Sigmoid colon (tissue), 7 donors: ENCODE data around the gene EVL. TPM values are rescaled to one million over a fixed set of nuclear protein-coding genes. Genes with fewer than 3 reads are reported as not detected.

Experiments
- DNase-seq: peaks from one replicate; pipeline ENCODE4 v3.0.0-alpha.2; 2019
- H3K27ac ChIP-seq, 4 donors: fragments of 200-600 bp; sonication (generic); one replicate each; pipeline ENCODE4 v1.5.1; 2016 to 2019; ENCODE audit warnings: mild to moderate bottlenecking in 1 of 4
- H3K27me3 ChIP-seq, 3 donors: fragments of 200-600 bp; sonication (generic); one replicate each; pipeline ENCODE4 v1.5.1; 2019; ENCODE audit warnings: mild to moderate bottlenecking in 1 of 3
- H3K36me3 ChIP-seq, 4 donors: fragments of 200-600 bp; sonication (generic); one replicate each; pipeline ENCODE4 v1.5.1; 2016 to 2019
- H3K4me1 ChIP-seq, 4 donors: fragments of 200-600 bp; sonication (generic); one replicate each; pipeline ENCODE4 v1.5.1; 2017 to 2019
- H3K4me3 ChIP-seq, 4 donors: fragments of 200-600 bp; sonication (generic); one replicate each; pipeline ENCODE4 v1.5.1; 2017 to 2019; ENCODE audit warnings: mild to moderate bottlenecking in 2 of 4, moderate library complexity in 1 of 4
- H3K9me3 ChIP-seq, 4 donors: fragments of 200-600 bp in 3 of 4; sonication (generic) in 3 of 4; one replicate each; pipeline versions ENCODE4 v1.5.1 to v1.6.1; 2013 to 2019
- CTCF ChIP-seq, 4 experiments: fragments of 450-650 bp in 3 of 4; fragments of 200-600 bp in 1 of 4; IDR thresholded peaks; one replicate each; pipeline ENCODE4 v1.5.1; 2016 to 2019; ENCODE audit warnings: antibody characterized with exemption in 4 of 4, mild to moderate bottlenecking in 3 of 4, moderate library complexity in 2 of 4
- EP300 ChIP-seq, 4 donors: sonication (generic); formaldehyde crosslinking; IDR thresholded peaks; one replicate each; pipeline ENCODE4 v1.6.1; 2017; ENCODE audit warnings: antibody characterized with exemption in 4 of 4
- POLR2A ChIP-seq, 2 donors: fragments of 450-650 bp; IDR thresholded peaks; one replicate each; pipeline ENCODE4 v1.6.1; 2016; ENCODE audit warnings: antibody characterized with exemption in 2 of 2, mild to moderate bottlenecking in 2 of 2, moderate library complexity in 2 of 2
- POLR2AphosphoS5 ChIP-seq, 4 donors: sonication (generic); formaldehyde crosslinking; IDR thresholded peaks; one replicate each; pipeline ENCODE4 v1.6.1; 2017; ENCODE audit warnings: antibody characterized with exemption in 4 of 4
- WGBS, 2 donors: extraction: QIAGEN DNeasy Blood & Tissue Kit; methylation state at CpG; one replicate each; pipeline ENCODE4 v1.1.7; 2013; 5-methylcytosine and 5-hydroxymethylcytosine counted together
- intact Hi-C: fragments of 100-400 bp; cut with DNase I; formaldehyde crosslinking; loops from one replicate; pipeline ENCODE4 v1.15.1; 2023
- polyA plus RNA-seq, 3 donors: library from polyadenylated mRNA; stranded (reverse); fragments of 200-250 nt; gene quantifications; one replicate each; pipeline ENCODE4 v1.2.3, GENCODE V29; 2013
- total RNA-seq, 4 donors: library from RNA; depleted of rRNA; stranded (reverse); fragments of >200 nt; gene quantifications; one replicate each; pipeline ENCODE4 v1.1.0, GENCODE V29; 2016
- donor health status: healthy with polysubstance abuse.
- donor health status: Bipolar disorder and iron deficiency.
- donor health status: healthy.

EVL gene
- total and polyA plus RNA-seq, 7 donors = 6.5 to 100 (median 27.5) TPM

DNA sequence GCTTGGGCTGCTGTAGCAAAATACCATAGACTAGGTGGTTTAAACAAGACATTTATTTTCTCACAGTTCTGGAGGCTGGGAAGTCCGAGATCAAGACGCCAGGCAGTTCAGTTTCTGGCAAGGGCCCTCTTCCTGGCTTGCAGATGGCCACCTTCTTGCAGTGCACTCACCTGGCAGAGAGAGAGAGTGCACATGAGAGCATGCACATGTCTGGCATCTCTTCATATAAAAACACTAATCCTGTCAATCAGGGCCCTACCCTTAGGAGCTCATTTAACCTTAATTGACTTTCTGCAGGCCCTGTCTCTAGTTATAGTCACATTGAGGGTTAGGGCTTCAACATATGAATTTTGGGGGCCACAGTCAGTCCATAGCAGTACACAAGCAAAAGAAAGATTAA, 12.4 kb upstream of the EVL start:
- Histone ChIP-seq H3K27ac (no peak overlapping the region), H3K36me3 (no peaks in the 10 kb centered on the region), H3K27me3 (no peaks in the 10 kb centered on the region), H3K4me1 (peaks cover 0 to 24% (median 18%) of the 10 kb centered on the region in 4 donors), H3K9me3 (no peaks in the 10 kb centered on the region), H3K4me3 (no peak overlapping the region)
- 41 to 48% methylated on average over 2 of the region's 2 CpGs for WGBS, 2 donors
- TF ChIP-seq POLR2A (IDR thresholded peaks at IDR 0.05) (no peak), CTCF (IDR thresholded peaks at IDR 0.05) (no peak), EP300 (IDR thresholded peaks at IDR 0.05) (no peak), POLR2AphosphoS5 (IDR thresholded peaks at IDR 0.05) (no peak)
- DNase-seq = no peak
- intact Hi-C loops = no loop called here

DNA sequence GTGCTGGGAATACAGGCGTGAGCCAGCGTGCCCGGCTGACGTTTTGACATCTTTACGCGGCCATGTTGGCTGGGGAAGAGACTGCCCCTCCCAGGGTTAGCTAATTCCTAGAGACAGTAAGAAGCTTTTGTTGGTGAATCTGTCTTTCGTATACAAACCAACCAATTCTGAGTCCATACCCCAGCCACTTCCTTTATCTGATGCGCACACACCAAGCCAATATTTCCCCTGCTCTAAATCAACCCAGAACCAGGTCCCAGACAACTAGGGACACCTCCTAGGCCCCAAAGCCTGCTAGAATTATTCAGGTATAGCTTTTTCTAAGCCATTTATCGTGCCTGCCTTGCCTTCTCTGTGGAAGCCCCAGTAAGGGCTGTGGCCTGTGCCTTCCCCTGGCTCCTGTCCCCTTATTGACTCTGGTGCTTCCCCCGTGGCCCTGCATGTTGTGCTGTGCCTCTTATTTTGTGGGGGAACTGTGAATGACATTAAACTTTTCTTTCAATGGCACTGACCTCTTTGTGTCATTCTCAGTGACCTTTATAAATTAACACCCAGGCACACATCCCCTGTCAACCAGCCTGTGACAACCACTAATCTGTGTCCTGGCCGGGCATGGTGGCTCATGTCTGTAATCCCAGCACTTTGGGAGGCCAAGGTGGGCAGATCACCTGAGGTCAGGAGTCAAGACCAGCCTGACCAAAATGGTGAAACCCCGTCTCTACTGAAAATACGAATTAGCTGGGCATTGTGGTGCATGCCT, 10.7 kb upstream of the EVL start:
- no peaks in the 10 kb centered on the region for H3K9me3 ChIP-seq
- H3K4me3 ChIP-seq = no peak overlapping the region
- no peak overlapping the region for H3K27ac ChIP-seq
- no peak for DNase-seq
- H3K27me3 ChIP-seq = no peaks in the 10 kb centered on the region
- no peaks in the 10 kb centered on the region for H3K36me3 ChIP-seq
- peaks cover 0 to 17% (median 5%) of the 10 kb centered on the region in 4 donors for H3K4me1 ChIP-seq
- TF ChIP-seq POLR2AphosphoS5 (IDR thresholded peaks at IDR 0.05) (no peak), CTCF (IDR thresholded peaks at IDR 0.05) (no peak), POLR2A (IDR thresholded peaks at IDR 0.05) (no peak), EP300 (IDR thresholded peaks at IDR 0.05) (no peak)
- intact Hi-C loops = loop anchor here (5.0 kb wide), 1 partner anchor 53 kb away; no protein-coding TSS in a partner anchor
- WGBS, 2 donors = 90 to 91% methylated on average over 13 of the region's 13 CpGs

DNA sequence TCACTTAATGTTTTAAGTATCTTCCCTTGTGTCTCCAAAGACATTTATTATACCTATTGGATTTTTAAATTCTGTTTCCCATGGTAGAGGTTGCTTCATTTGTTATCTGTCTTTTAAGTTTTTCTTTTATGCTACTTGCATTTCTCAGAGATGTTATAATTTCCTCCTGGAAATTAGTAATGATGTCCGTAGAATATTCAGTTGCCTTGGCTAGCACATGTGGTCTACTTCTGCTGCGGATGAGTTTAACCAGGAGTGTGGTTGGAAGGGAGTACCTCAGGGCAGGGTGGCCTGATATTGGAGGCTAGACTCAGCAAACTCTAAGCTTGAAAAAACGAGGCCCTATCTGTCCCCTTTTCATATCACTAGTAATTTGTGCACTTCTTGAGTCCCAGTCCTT, 8.8 kb upstream of the EVL start:
- Histone ChIP-seq H3K27me3 (no peaks in the 10 kb centered on the region), H3K9me3 (no peaks in the 10 kb centered on the region), H3K4me3 (no peak overlapping the region), H3K4me1 (peaks cover 0 to 12% (median 0%) of the 10 kb centered on the region in 4 donors), H3K36me3 (no peaks in the 10 kb centered on the region), H3K27ac (no peak overlapping the region)
- no peak for DNase-seq
- WGBS, 2 donors = 66 to 75% methylated on average over 3 of the region's 3 CpGs
- TF ChIP-seq POLR2A (IDR thresholded peaks at IDR 0.05) = no peak
- no peak for TF ChIP-seq CTCF (IDR thresholded peaks at IDR 0.05)
- TF ChIP-seq POLR2AphosphoS5 (IDR thresholded peaks at IDR 0.05) = no peak
- no peak for TF ChIP-seq EP300 (IDR thresholded peaks at IDR 0.05)
- intact Hi-C loops = loop anchor here (5.0 kb wide), 1 partner anchor 51 kb away; no protein-coding TSS in a partner anchor

- intact Hi-C loops = loop anchor here (5.0 kb wide), 1 partner anchor 50 kb away; no protein-coding TSS in a partner anchor
- H3K4me3 ChIP-seq = no peak overlapping the region
These were observed 8.0 kb upstream of the EVL start for GRCh38 chr14:100056964-100057795.

More at GRCh38 chr14:100056964-100057795, 8.0 kb upstream of the EVL start:
- no peaks in the 10 kb centered on the region for H3K36me3 ChIP-seq
- peaks cover 0 to 12% (median 0%) of the 10 kb centered on the region in 4 donors for H3K4me1 ChIP-seq
- DNase-seq = no peak
- TF ChIP-seq CTCF (IDR thresholded peaks at IDR 0.05) (peak in 1 of 4 experiments; percentile 18), POLR2A (IDR thresholded peaks at IDR 0.05) (no peak)
- no peaks in the 10 kb centered on the region for H3K9me3 ChIP-seq
- no peaks in the 10 kb centered on the region for H3K27me3 ChIP-seq
- 74 to 87% methylated on average over 4 of the region's 4 CpGs for WGBS, 2 donors
- H3K27ac ChIP-seq = peak overlapping the region in 1 of 4 donors; percentile 26
